ENCODE measurements around the gene PLXDC2.

The PLXDC2 gene

DNA sequence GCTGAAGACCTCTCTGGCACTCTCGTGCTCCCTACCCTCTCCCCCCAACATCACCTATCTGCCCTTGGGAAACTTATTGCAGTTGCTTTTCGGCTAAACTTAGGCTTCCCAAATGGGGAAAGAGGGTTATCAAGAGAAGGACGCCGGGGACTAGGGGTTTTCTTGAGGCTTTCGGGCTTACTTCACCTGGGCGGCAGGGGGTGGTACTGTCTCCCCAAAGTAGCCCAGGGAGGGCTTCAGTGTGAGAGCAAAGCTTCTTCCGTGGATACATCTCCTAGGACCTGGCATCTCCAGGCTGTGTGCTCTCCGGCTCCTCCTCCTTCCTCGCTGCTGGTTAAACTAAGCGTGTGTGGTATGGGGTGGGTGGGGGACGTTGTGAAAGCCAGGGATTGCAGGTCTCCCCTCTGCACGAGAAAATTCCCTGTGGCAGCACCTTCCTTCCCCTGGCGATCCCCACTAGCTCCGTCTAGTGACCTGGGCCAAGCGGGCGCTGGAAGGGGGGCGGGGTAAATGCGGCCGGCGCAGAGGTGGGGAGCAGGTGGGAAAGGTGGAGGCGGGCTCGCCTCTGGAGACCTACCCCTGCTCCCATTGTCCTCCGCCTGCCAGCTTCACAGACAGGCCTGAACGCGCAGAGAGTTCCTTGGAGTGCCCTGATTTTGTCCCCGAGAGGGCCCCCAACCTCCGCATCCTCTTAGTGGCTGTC lies 1.1 kb downstream of the PLXDC2 start:
- DNase-seq, result no peak

DNA sequence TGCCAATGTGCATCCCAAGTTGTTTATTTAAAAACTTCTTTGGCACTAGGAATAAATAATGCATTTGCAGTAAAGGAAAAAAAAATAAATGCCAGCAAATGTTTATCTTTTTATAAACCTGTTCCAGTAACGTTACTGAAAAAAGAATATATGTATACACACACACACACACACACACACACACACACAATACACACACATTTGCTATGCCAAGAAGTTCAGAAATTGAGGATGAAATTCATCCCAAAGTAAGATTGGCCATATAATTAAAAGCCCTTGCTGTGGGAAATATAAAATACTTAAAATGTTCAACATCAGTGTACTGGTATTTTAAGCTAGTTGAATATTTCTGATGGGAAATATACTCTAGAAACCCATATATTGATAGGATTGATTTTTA lies 2.6 kb downstream of the PLXDC2 start:
- no peak for DNase-seq

DNA sequence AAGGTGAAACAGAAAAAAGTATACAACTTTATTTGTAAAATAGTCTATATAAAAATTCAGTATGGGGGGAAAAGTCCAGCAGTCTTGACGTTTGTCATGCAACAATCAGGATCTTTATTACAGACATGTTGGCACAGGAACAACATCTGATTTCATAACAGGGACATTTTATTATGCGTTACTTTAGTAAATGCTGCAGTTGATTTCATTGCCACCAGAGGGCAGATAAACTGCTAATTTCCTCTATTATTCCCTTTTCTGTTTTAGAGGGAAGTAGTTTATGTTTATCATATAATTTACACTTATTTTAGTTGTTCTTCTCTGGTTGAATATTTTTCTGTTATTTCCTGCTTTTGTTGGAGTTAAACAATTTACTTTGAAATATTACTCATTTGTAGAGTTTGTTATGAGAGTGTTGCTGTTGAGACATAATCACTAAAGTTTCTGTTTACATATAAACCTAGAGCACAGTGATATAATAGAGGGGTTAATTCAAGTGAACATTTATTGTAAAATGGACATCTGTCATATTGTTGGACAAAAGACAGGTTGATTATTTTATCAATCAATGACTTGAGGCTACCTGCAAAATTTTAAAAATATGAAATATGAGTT lies 3.3 kb downstream of the PLXDC2 start:
- no peak for DNase-seq

DNA sequence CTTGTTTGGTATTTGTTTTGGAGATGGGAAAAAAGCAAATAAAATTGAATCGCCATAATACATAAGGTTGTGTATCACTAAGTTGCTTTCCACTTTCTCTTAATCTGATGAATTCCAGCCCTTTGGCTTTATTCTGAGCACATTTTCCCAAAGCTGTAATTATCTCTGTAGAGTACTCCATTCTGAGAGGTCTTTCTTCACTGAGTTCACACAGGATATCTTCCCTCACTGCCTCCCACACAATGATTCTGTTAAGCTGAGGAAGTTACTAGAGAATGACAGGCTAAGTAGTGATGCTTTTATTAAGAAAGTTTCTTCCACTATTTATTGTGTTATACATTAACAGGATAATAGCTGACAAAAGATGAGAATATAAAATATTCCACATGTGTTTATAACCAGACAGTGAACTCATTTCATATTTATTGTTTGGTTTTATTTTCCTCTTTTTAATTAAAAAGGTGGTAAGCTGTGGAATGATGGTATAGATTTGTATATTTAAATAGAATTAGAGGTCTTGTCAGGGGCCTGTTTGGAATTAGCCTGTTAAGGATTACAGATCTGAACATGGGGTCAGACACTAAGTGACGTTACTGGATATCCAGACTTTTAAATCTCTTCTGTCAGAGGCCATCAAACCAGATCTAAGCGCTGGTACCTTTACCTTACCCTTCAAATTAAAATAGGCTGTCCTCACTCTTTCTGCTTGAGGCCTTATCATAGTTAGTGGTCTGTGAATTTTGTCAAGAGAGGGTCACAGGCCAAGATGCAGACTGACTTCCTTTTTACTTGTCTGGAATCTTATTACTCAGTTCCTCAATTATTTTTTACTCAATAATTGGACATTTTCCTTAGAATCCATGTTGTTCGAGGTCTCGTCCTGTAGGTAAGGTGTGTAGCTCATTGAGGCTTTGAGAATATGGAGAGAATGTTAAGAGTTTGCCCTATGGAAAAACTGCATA lies 8.4 kb downstream of the PLXDC2 start:
- DNase-seq, result no peak

DNA sequence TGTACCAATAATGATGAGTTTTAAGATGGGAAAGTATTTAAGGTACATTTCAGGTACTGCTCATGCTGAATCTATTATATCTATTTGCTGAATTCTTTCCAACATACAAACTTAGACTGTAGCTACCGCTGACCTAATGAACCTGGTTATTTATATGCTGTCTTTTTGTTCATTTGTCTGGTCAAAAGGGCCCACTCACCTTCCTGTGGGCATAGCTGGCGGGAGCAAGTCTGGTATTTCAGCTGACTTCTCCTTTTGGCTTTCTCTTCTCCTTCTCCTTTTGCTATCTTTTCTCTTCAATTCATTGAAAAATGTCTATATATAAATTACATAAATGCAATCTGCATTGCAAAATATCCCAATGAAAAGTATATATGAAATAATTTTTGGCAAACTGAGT lies 9.5 kb downstream of the PLXDC2 start:
- DNase-seq, result no peak

DNA sequence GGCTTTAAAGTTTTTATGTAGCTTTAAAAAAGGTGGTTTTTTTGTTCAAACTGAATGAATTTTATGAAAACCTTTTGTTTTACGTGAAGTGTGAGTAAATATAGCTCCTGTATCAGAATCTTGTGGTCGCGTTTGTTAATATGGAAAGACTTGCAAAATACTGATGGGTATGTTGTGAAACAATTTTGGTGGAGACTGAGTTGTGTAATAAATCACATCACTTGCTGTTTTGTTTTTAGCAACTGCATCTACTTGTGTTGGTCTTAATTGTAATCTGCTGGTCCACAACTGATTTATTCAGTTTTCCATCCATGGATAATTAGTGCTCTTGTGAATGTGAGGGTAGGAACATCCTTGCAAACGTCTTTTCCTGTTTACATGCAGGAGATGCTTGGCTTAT lies 10.5 kb downstream of the PLXDC2 start:
- no peak for DNase-seq

DNA sequence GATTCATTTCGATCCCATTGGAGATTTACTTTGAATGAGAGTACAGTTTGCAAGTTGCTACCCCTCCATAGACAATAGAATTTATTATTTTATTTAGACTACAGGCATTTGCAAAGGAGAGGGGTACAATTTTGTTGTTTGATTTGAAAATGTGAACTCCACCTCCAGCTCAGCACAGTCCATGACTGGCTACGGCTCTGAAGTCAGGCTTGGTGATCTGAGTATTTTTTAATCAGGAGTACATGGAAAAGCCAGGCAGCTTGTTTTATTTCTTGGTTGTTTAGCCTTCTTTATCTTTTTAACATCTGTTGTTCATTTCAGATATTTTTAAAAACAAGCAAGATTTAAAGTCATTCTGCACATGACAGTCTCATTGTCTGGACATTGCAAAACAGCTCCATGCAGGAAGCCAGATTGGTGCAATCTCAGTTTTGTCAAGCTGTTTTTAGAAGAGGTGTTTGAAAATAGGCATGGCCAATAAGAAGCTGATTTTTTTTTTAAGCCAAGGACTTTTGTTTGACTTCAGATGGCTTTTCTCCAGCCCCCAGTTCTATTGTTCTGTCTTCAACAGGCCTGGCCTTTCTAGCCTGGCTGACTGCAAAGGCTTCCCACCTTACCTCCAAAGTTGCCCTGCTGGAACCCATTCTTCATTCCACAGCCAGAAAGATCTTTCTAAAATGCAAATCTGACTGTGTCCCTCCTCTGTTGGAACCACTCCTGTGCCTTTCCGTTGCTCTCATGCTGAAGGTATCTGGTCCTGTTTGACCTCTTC lies 12.2 kb downstream of the PLXDC2 start:
- no peak for DNase-seq

DNA sequence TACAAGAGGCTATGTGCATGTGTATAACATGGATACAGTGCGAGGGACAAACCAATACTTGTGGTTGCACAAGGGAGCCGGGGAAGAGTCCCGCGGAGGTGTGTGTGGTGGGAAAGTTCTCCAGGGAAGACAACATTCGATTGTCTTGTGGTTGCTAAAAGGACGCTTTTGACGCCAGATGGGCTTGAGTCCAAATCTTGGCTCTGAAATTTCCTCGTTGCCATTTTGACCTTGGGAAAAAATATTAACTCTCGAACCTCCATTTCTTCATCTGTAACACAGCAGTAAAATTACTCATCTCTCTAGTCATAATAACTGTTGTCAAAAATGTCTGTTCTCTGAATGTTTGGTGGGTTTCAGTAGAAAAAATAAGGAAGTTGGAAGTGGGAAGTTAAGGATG lies 16.5 kb downstream of the PLXDC2 start:
- no peak for DNase-seq

DNA sequence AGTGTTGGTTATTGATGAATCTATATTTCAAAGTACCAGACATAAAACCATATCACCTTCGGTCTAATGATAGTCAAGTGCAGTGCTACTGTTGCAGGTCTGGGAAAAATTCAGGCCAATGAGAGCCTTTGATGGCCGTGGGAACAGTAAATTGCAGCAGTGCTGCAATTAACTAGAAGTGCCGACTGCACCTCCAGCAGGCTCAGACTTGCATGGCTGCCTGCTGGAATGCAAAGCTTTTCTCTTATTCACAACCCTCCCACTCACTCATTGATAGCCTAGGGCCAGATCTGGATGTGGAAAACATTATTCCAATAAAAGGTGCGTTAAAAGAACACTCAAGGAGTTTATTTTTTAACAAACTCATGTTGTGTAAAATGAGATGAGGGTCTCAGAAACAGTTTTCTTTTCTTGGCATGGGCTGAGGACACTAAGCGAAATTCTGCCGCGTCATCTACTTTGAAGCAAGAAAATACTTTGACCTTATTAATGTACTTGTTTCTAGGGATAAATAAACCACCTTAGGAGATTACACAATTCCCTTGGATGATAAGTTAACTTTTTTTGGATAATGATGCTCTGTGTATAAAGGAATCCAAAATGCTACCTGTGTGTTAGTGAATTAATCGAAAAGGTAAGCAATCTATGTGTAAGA lies 17.1 kb downstream of the PLXDC2 start:
- no peak for DNase-seq

DNA sequence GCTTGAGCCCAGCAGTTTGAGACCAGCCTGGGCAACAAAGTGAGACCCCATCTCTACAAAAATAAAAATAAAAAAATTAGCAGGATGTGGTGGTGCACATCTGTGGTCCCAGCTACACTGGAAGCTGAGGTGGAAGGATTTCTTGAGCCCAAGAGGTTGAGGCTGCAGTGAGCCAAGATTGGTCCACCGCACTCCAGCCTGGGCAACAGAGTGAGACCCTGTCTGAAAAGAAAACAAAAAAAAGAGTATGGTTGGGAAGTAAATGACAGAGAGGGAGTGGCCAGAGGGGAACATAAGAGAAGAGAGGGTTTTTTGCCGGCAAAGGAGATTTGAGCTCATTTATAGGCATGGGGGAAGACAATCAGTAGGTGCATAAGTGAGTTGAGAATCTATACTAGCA lies 19.7 kb downstream of the PLXDC2 start:
- DNase-seq, result no peak

DNA sequence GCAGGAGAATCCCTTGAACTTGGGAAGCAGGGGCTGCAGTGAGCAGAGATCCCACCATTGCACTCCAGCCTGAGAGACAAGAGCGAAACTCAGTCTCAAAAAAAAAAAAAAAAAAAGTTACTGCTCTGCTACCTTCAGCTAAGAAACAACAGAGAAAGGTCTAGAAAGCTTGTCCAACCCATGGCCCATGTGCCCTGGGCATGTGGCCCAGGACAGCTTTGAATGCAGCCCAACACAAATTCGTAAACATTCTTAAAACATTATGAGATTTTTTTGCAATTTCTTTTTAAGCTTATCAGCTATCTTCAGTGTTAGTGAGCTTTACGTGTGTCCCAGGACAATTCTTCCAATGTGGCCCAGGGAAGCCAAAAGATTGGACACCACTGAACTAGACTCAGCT lies 22.9 kb downstream of the PLXDC2 start:
- DNase-seq, result no peak

DNA sequence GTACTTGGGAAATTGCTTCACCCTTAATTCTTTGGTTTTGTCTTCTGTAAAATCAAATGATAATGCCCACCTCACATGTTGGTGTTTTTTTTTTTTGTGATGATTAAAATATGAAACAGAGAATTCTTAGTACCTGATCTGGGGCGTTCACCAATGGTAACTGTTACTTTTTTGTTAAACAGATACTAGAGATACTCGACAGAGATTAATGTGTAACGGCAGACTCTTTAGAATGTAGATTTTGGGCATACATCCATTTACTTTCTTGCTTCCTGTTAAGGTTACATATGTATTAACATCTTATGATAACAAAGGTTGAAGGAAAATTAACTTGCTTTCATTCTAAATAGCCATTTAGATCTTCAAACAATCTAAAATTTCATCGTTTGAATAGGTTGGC lies 23.3 kb downstream of the PLXDC2 start:
- DNase-seq, result no peak

DNA sequence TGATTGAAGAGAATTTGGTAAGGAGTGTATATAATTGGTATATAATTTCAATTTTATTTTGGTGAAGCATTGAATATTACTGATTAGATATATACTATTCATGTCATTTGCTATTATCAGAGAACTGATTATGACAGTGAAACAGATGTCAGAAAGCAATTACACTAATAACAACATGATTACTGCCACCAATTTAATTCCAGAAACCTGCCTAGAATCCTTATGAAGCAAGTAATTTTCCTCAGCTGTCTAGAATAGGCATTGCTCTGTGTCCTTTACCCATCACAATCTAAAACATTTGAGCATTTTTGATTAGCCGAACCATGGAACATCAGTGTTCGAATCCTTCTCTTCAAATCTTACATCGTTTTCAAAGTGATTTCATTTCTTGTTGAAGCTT lies 24.5 kb downstream of the PLXDC2 start:
- no peak for DNase-seq

DNA sequence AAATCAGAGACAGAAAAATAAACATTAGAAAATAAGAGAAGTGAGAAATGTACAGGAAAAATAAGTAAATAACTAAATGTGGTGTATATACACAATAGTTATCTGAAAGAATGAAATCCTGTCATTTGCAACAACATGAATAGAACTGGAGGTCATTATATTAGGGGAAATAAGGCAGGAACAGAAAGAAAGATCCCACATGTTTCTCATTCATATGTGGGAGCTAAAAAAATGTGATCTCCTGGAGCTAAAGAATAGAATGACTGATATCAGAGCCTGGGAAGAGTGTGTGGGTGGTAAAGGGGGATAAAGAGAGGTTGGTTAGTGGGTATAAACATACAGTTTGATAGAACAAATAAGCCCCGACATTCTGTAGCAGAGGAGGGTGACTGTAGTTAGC lies 27.3 kb downstream of the PLXDC2 start:
- DNase-seq, result no peak

DNA sequence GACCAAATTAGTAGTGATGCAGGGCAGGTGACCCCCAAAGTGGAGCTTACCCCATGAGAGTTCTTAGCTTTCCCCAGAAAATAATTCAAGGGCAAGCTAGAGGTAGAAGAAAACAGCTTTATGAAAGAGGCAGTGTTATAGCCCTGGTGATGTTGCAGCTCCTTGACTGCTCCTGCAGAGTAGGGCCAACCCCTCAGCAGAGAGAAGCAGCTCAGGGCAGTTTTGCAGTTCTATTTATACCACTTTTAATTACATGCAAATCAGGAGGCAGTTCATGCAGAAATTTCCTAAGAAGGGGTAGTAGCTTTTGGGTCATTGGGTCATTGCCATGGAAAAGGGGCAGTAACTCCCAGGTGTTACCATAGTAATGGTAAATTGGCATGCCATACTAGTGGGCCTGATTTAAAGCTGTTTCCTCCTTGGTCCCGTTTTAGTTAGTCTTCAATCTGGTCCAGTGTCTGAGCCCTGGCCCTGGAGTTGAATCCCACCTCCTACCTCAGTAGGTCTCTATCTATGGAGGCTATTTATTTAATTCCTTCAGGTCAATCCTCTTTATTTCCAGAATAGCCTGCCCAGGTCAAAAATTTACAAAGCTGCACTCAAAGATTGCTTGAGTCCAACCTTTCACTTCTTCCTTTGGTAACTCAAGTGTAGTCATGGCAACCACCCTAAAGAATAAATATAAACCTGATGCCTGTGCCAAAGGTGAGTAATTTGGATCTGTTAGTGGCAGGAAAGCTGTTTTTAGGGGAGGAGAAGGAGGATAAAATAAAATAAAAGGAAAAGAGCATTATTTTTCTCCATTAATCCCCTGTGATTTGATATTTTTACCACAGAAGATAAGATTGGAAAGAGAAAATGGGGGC lies 29.5 kb downstream of the PLXDC2 start:
- DNase-seq, result no peak

DNA sequence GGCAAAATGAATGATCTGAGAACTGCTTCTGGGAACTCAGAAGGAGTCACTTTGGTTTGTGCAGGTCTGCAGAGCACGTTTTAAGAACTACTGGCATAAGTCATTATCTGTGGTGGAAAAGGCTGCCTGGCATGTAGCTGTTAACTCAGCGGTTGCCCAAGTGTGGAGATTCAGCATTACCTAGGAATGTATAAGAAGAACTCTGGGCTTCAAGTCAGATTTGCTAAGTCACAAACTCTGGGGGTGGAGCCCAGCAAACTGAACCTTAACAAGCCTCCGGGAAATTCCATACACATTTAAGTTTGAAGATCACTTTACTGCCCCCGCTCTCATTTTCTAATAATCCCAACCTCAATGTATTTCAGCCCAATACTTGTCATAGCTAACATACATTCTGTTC lies 31.1 kb downstream of the PLXDC2 start:
- DNase-seq, result no peak

DNA sequence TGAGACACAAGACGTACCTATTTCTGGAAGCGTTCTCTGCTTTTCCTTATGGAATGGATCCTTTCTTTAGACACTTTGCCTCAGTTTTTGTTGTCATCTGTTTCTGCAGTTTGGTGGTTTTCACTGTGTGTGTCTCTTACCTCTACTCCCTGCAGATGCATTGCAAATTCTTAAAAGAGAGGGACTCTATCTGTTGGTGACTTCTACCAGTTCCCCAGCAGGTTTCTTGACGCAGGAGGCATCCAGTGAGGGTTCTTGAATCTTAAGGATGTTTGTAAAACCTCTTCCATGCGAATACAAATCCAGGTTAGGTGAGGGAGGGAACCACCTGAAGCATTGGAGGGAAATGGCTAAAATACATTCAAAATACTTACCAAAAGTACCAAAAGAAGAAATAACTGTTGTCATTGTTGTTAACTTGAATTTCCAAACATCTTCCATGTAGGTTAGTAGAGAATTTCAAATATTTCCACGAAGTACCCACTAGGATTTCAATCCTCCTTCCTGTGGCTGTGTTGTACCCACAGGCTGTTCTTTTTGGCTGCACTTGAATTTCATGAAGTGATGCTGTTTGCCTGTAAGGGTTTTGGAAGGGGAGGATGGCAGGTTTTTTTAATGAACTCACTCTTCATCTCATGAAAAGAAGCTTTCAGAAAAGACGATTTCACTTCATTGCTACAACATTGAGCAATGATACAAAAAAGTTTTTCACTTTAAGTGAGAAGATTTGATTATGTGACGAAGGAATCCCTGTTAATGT lies 32.2 kb downstream of the PLXDC2 start:
- DNase-seq, result no peak

DNA sequence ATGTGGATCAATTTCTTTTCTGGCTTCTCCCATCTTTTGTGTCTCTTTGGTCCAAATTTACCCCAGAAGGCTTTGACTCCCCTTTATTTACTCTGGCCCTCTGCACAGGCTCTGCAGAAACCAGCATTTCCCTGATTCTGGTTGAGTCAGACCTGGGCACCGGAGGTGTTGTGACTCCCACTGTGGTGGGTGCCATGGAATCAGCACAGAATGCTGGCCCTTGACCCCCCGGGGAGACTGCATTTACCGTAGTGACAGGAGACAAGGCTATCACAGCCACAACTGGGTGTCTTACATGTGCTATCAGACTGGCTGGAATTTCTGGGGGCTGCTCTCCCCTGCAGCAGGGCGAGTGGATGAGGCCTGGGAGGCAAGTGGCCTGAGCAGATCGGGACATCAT lies 37.6 kb downstream of the PLXDC2 start:
- no peak for DNase-seq

DNA sequence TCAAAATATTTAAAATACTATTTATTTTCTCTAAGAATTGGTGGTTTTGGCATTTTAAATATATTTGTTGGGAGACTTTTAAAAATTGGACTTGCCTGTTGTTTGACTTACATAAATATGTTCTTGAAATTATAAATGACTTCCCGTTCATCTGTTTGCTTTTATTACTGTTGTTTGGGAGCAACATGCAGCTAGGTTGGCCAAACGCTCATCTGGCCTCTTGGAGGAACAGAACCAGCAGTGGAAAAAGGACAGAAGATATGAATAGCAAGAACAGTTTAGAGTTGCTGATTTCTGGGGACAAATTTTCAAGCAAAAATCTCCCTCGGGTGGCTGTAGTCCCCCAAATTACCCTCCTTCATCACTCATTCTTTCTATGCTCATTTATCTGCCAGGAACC lies 41.6 kb downstream of the PLXDC2 start:
- no peak for DNase-seq

DNA sequence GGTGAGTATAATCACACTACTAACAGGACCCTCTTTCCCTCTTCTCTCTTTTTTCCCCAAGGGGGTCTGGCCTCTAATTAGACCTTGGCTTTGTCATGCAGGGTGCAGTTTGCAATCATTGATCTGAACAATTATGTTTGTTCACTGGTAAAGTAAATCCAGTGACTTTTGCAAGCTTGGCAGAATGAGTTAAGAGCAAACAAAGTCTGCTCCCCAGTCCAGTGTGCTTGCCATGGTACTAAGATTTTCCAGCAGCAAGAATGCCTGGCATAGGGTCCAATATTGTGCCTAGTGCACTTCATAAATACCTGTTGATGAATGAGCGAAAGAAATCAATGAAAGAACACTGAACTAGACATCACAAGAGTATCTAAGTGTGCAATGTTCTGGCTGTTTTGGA lies 43.9 kb downstream of the PLXDC2 start:
- no peak for DNase-seq

Measured in NCI-H1694 (cell line).